ENCODE results near the gene GGACT. TPM values are rescaled to one million over a fixed set of nuclear protein-coding genes. Genes with fewer than 3 reads are reported as not detected.

The GGACT gene
- total RNA-seq, 2 experiments from 2014 or later, result 2.4 to 2.9 TPM

DNA sequence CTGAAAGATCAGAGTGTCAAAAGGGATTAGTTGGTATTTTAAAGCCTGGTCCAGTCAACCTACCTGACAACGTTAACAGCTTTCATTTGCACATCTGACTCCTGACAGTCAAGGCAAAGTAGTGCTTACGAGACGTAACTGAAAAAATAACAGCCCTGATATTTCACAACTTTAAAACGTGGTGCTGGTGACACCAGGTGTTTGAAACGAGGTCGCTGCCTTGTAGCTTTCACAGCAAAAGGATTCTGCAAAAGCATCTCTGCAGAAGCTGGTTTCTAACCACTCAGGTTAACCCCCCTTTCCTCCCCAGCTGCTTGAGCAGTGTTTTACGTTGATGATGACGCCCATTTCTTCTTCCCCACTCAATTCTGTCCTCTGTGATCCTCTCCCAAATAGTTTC lies 23.3 kb downstream of the GGACT start:
- Histone ChIP-seq H3K36me3 (ENCODE audit: insufficient read depth, low read length) (no peaks in the 10 kb centered on the region), H3K27me3 (ENCODE audit: control insufficient read depth in 1 of 2, insufficient read depth in 2 of 2, low read length in 2 of 2) (no peaks in the 10 kb centered on the region), H3K9me3 (ENCODE audit: control insufficient read depth in 1 of 2, insufficient read depth in 1 of 2, low read length in 2 of 2) (peaks cover 0 to 10% of the 10 kb centered on the region in 2 experiments), H3K4me1 (ENCODE audit: insufficient read depth, low read length) (no peaks in the 10 kb centered on the region), H3K4me3 (ENCODE audit: low read length) (no peak overlapping the region), H3K27ac (ENCODE audit: low read depth in 1 of 2, low read length in 2 of 2) (no peak overlapping the region)
- H3K36me3 Mint-ChIP-seq (ENCODE audit: low read depth), result peaks cover 6% of the 10 kb centered on the region
- no peak for DNase-seq
- TF ChIP-seq, protein P1, sequence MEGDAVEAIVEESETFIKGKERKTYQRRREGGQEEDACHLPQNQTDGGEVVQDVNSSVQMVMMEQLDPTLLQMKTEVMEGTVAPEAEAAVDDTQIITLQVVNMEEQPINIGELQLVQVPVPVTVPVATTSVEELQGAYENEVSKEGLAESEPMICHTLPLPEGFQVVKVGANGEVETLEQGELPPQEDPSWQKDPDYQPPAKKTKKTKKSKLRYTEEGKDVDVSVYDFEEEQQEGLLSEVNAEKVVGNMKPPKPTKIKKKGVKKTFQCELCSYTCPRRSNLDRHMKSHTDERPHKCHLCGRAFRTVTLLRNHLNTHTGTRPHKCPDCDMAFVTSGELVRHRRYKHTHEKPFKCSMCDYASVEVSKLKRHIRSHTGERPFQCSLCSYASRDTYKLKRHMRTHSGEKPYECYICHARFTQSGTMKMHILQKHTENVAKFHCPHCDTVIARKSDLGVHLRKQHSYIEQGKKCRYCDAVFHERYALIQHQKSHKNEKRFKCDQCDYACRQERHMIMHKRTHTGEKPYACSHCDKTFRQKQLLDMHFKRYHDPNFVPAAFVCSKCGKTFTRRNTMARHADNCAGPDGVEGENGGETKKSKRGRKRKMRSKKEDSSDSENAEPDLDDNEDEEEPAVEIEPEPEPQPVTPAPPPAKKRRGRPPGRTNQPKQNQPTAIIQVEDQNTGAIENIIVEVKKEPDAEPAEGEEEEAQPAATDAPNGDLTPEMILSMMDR (IDR thresholded peaks at IDR 0.05), result no peak
- ATAC-seq (ENCODE audit: poor library complexity), result no peak
- H3K27me3 Mint-ChIP-seq, result no peaks in the 10 kb centered on the region
- ChIA-PET CTCF (no interaction called here), POLR2A (no interaction called here)
- intact Hi-C loops (cut with DNase I, micrococcal nuclease), result no loop called here
- H3K4me3 Mint-ChIP-seq, result no peak overlapping the region
- H3K27ac Mint-ChIP-seq, result no peak overlapping the region
- H3K9me3 Mint-ChIP-seq, result no peaks in the 10 kb centered on the region
- no peaks in the 10 kb centered on the region for H3K4me1 Mint-ChIP-seq (ENCODE audit: low read depth)

DNA sequence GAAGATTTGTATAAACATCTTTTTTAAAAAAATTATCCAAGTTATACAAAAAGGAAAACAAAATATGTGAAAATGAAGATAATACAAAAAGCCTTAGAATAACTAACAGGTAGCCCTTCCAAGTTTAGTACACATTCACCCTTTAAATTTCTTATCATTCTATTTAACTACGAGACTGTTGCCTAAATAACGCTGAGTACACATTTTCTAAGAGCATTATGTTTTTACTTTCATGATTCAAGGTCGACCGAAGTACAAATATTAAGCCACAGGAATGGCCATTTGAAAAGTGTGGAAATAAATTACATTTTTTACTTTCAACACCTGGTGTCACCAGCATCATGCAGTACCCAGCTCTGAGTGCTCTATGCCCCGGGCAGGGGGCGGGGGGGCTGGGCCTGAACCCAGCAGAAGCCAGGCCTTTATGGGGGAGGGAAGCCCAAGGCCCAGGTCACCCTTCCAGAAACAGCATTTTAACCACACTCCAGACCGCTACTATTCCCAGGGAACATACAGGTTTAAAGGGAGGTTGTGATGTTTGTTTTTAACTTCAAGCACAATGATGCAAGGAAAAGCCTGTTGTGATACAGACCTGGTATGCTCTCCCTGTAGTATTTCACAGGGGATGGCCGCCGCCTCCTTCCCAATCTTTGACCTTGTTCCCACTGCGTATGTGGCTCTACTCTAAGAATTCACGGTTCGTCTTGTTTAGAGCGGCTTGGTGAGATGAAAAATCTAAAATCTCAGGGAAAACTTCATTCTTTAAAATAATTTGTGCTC lies 24.0 kb downstream of the GGACT start:
- Mint-ChIP-seq H3K4me1 (ENCODE audit: low read depth) (no peaks in the 10 kb centered on the region), H3K27me3 (no peaks in the 10 kb centered on the region), H3K9me3 (no peaks in the 10 kb centered on the region), H3K4me3 (no peak overlapping the region), H3K27ac (no peak overlapping the region), H3K36me3 (ENCODE audit: low read depth) (peaks cover 6% of the 10 kb centered on the region)
- H3K9me3 ChIP-seq (ENCODE audit: control insufficient read depth in 1 of 2, insufficient read depth in 1 of 2, low read length in 2 of 2), result peaks cover 0 to 10% of the 10 kb centered on the region in 2 experiments
- POLR2A ChIA-PET, result no interaction called here
- no peak overlapping the region for H3K4me3 ChIP-seq (ENCODE audit: low read length)
- TF ChIP-seq, protein P1 (IDR thresholded peaks at IDR 0.05), result no peak
- CTCF ChIA-PET, result no interaction called here
- intact Hi-C loops (cut with DNase I, micrococcal nuclease), result no loop called here
- H3K27me3 ChIP-seq (ENCODE audit: control insufficient read depth in 1 of 2, insufficient read depth in 2 of 2, low read length in 2 of 2), result no peaks in the 10 kb centered on the region
- DNase-seq, result no peak
- ATAC-seq (ENCODE audit: poor library complexity), result no peak
- no peaks in the 10 kb centered on the region for H3K4me1 ChIP-seq (ENCODE audit: insufficient read depth, low read length)
- H3K27ac ChIP-seq (ENCODE audit: low read depth in 1 of 2, low read length in 2 of 2), result no peak overlapping the region
- no peaks in the 10 kb centered on the region for H3K36me3 ChIP-seq (ENCODE audit: insufficient read depth, low read length)

DNA sequence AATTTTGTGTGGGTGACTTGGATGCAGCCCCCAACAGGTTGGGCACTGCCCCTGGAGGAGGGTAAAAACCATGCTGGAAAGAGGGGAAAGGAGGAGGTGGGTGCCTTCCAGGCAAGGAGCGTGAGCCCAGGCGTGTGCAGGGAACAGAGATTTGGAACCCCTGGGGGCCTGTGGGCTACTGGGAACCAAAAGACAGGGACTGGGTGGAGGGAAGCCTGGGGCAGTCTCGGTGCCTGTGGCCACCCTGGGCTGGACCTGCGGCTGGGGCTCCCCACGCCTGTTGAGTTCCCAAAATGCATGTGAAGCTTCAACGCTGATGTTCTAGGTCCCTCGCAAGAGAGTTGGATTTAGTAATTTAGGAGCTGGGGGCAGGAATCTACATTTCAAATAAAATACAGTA lies 24.8 kb downstream of the GGACT start:
- ChIA-PET POLR2A (no interaction called here), CTCF (no interaction called here)
- Histone ChIP-seq H3K9me3 (ENCODE audit: control insufficient read depth in 1 of 2, insufficient read depth in 1 of 2, low read length in 2 of 2) (peaks cover 0 to 10% of the 10 kb centered on the region in 2 experiments), H3K4me1 (ENCODE audit: insufficient read depth, low read length) (no peaks in the 10 kb centered on the region), H3K27ac (ENCODE audit: low read depth in 1 of 2, low read length in 2 of 2) (no peak overlapping the region), H3K27me3 (ENCODE audit: control insufficient read depth in 1 of 2, insufficient read depth in 2 of 2, low read length in 2 of 2) (no peaks in the 10 kb centered on the region), H3K4me3 (ENCODE audit: low read length) (no peak overlapping the region), H3K36me3 (ENCODE audit: insufficient read depth, low read length) (no peaks in the 10 kb centered on the region)
- H3K27me3 Mint-ChIP-seq, result no peaks in the 10 kb centered on the region
- no peak overlapping the region for H3K27ac Mint-ChIP-seq
- DNase-seq, result no peak
- H3K4me1 Mint-ChIP-seq (ENCODE audit: low read depth), result no peaks in the 10 kb centered on the region
- no peak overlapping the region for H3K4me3 Mint-ChIP-seq
- intact Hi-C loops (cut with DNase I, micrococcal nuclease), result no loop called here
- TF ChIP-seq, protein P1 (IDR thresholded peaks at IDR 0.05), result no peak
- H3K36me3 Mint-ChIP-seq (ENCODE audit: low read depth), result peaks cover 6% of the 10 kb centered on the region
- no peak for ATAC-seq (ENCODE audit: poor library complexity)
- no peaks in the 10 kb centered on the region for H3K9me3 Mint-ChIP-seq

Data from CD4-positive, alpha-beta T cell (primary cell).